ENCODE results near the gene FIGLA.

DNA sequence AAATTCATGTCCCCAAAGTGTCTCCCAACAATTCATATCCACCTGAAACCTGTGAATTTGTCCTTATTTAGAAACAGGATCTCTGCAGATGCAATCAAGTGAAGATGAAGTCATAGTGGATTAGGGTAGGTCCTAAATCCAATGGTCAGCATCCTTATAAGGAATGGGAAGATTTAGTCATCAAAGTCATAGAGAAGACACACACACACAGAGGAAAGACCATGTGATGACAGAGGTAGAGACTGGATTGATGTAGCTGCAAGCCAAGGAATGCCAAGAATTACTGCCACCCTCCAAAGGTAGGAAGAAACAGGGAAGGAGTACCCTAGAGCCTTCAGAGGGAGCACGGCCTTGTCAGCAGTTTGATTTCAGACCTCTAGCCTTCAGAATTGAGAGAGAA lies 40.1 kb downstream of the FIGLA start:
- TF ChIP-seq, protein P1, sequence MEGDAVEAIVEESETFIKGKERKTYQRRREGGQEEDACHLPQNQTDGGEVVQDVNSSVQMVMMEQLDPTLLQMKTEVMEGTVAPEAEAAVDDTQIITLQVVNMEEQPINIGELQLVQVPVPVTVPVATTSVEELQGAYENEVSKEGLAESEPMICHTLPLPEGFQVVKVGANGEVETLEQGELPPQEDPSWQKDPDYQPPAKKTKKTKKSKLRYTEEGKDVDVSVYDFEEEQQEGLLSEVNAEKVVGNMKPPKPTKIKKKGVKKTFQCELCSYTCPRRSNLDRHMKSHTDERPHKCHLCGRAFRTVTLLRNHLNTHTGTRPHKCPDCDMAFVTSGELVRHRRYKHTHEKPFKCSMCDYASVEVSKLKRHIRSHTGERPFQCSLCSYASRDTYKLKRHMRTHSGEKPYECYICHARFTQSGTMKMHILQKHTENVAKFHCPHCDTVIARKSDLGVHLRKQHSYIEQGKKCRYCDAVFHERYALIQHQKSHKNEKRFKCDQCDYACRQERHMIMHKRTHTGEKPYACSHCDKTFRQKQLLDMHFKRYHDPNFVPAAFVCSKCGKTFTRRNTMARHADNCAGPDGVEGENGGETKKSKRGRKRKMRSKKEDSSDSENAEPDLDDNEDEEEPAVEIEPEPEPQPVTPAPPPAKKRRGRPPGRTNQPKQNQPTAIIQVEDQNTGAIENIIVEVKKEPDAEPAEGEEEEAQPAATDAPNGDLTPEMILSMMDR (IDR thresholded peaks at IDR 0.05; ENCODE audit: insufficient read depth, low read depth, low read length) = no peak
- TF ChIP-seq EZH2 (IDR thresholded peaks at IDR 0.05; ENCODE audit: insufficient read depth, low read length) = no peak

Measured in astrocyte (in vitro differentiated cells and primary cell).